Mesenchymal stem cell (in vitro differentiated cells and primary cell): ENCODE measurements around the gene ANAPC5.

Experiments used
- DNase-seq: peaks from one replicate; pipeline ENCODE4 v3.0.0-alpha.2; 2013
- H2AFZ ChIP-seq: one replicate; pipeline ENCODE4 v1.6.1; 2013; ENCODE audit warnings: low read depth, mild to moderate bottlenecking, control low read depth, inconsistent platforms, low read length, moderate library complexity
- H2AK5ac ChIP-seq: 2 replicates; pipeline ENCODE4 v1.6.1; 2013; ENCODE audit warnings: low read length, moderate library complexity, mild to moderate bottlenecking, inconsistent platforms; ENCODE audit not compliant: severe bottlenecking
- H2BK120ac ChIP-seq: one replicate; pipeline ENCODE4 v1.6.1; 2013; ENCODE audit warnings: low read depth, mild to moderate bottlenecking, inconsistent platforms, low read length, moderate library complexity
- H2BK12ac ChIP-seq, 2 experiments: one replicate each; pipeline ENCODE4 v1.6.1; 2013; ENCODE audit warnings: inconsistent platforms in 2 of 2, low read length in 2 of 2, mild to moderate bottlenecking in 2 of 2, moderate library complexity in 2 of 2, control low read depth in 1 of 2
- H2BK15ac ChIP-seq: one replicate; pipeline ENCODE4 v1.6.1; 2013; ENCODE audit warnings: mild to moderate bottlenecking, low read depth, inconsistent platforms; ENCODE audit not compliant: poor library complexity, severe bottlenecking
- H2BK5ac ChIP-seq: 2 replicates; pipeline ENCODE4 v1.6.1; 2013; ENCODE audit warnings: low read depth, mild to moderate bottlenecking, low read length, control low read depth, inconsistent platforms; ENCODE audit not compliant: poor library complexity, severe bottlenecking
- H3K14ac ChIP-seq, 2 experiments: one replicate each; pipeline ENCODE4 v1.6.1; 2013; ENCODE audit warnings: inconsistent platforms in 2 of 2, low read length in 2 of 2, control low read depth in 1 of 2, mild to moderate bottlenecking in 1 of 2, moderate library complexity in 1 of 2
- H3K18ac ChIP-seq, 2 experiments: one replicate each; pipeline ENCODE4 v1.6.1; 2013; ENCODE audit warnings: inconsistent platforms in 2 of 2, low read length in 2 of 2, control low read depth in 1 of 2, low read depth in 1 of 2, mild to moderate bottlenecking in 1 of 2
- H3K23ac ChIP-seq, 2 experiments: one replicate each; pipeline ENCODE4 v1.6.1; 2013; ENCODE audit warnings: inconsistent platforms in 2 of 2, low read length in 2 of 2, mild to moderate bottlenecking in 2 of 2, moderate library complexity in 2 of 2, control low read depth in 1 of 2
- H3K27ac ChIP-seq: 2 replicates; pipeline ENCODE4 v1.5.1; 2013; ENCODE audit warnings: mild to moderate bottlenecking, moderate library complexity, low read length, control low read depth, inconsistent platforms; ENCODE audit not compliant: poor library complexity, severe bottlenecking
- H3K27me3 ChIP-seq, 2 experiments: 2 replicates each; pipeline versions ENCODE4 v1.6.1 to v1.7.0; 2013; ENCODE audit warnings: low read length in 2 of 2, mild to moderate bottlenecking in 2 of 2, moderate library complexity in 2 of 2, control low read depth in 1 of 2, inconsistent platforms in 1 of 2; ENCODE audit not compliant: control insufficient read depth in 1 of 2, insufficient read depth in 1 of 2
- H3K36me3 ChIP-seq, 2 experiments: 2 replicates each; pipeline versions ENCODE4 v1.6.1 to v1.7.0; 2013; ENCODE audit warnings: low read length in 2 of 2, control low read depth in 1 of 2, inconsistent platforms in 1 of 2, low read depth in 1 of 2, mild to moderate bottlenecking in 1 of 2; ENCODE audit not compliant: insufficient read depth in 2 of 2, control insufficient read depth in 1 of 2
- H3K4ac ChIP-seq, 2 experiments: one replicate each; pipeline ENCODE4 v1.6.1; 2013; ENCODE audit warnings: inconsistent platforms in 2 of 2, low read length in 2 of 2, mild to moderate bottlenecking in 2 of 2, moderate library complexity in 2 of 2, control low read depth in 1 of 2, low read depth in 1 of 2
- H3K4me1 ChIP-seq: 2 replicates; pipeline ENCODE4 v1.6.1; 2013; ENCODE audit warnings: low read depth, low read length, control low read depth; ENCODE audit not compliant: control insufficient read depth, insufficient read depth
- H3K4me2 ChIP-seq: 2 replicates; pipeline ENCODE4 v1.6.1; 2013; ENCODE audit warnings: low read length, mild to moderate bottlenecking, inconsistent platforms; ENCODE audit not compliant: poor library complexity, severe bottlenecking
- H3K4me3 ChIP-seq, 2 experiments: 2 replicates each; pipeline versions ENCODE4 v1.5.1 to v1.7.0; 2013; ENCODE audit warnings: low read length in 2 of 2, mild to moderate bottlenecking in 2 of 2, control low read depth in 1 of 2, low read depth in 1 of 2; ENCODE audit not compliant: insufficient read depth in 1 of 2
- H3K79me1 ChIP-seq: replicated peaks from 2 replicates; pipeline ENCODE4 v1.6.1; 2013; ENCODE audit warnings: mild to moderate bottlenecking, control low read depth, low read length, inconsistent platforms; ENCODE audit not compliant: poor library complexity, severe bottlenecking
- H3K9ac ChIP-seq: 2 replicates; pipeline ENCODE4 v1.7.0; 2013; ENCODE audit warnings: mild to moderate bottlenecking, low read length, moderate library complexity
- H3K9me3 ChIP-seq: 2 replicates; pipeline ENCODE4 v1.7.0; 2013; ENCODE audit warnings: mild to moderate bottlenecking, low read length; ENCODE audit not compliant: control insufficient read depth
- H4K8ac ChIP-seq: one replicate; pipeline ENCODE4 v1.6.1; 2013; ENCODE audit warnings: inconsistent platforms, mild to moderate bottlenecking, low read length, moderate library complexity
- H4K91ac ChIP-seq: one replicate; pipeline ENCODE4 v1.6.1; 2013; ENCODE audit warnings: mild to moderate bottlenecking, low read length, inconsistent platforms
- WGBS: methylation state at CpG from one replicate; pipeline ENCODE4 v1.1.7; 2013; ENCODE audit warnings: mixed read lengths; 5-methylcytosine and 5-hydroxymethylcytosine counted together

Gene ANAPC5

GRCh38 chr12:121264951-121265515, 87.2 kb downstream of the ANAPC5 start:
- H2AK5ac ChIP-seq: no peak overlapping the region

GRCh38 chr12:121264135-121264534, 88.1 kb downstream of the ANAPC5 start:
- no peak overlapping the region for H2BK120ac ChIP-seq
- H3K23ac ChIP-seq: no peak overlapping the region
- H3K27me3 ChIP-seq: no peaks in the 10 kb centered on the region
- no peak overlapping the region for H2AFZ ChIP-seq
- no peak overlapping the region for H2BK5ac ChIP-seq
- 96% methylated on average over 8 of the region's 8 CpGs for WGBS
- no peak overlapping the region for H2BK15ac ChIP-seq
- H4K91ac ChIP-seq: no peak overlapping the region
- H2BK12ac ChIP-seq: no peak overlapping the region
- H3K4me3 ChIP-seq: no peak overlapping the region
- H2AK5ac ChIP-seq: no peak overlapping the region
- peaks cover 40 to 78% of the 10 kb centered on the region in 2 experiments for H3K36me3 ChIP-seq
- DNase-seq: no peak
- no peaks in the 10 kb centered on the region for H3K4me1 ChIP-seq
- no peak overlapping the region for H3K27ac ChIP-seq
- no peaks in the 10 kb centered on the region for H3K79me1 ChIP-seq
- no peak overlapping the region for H4K8ac ChIP-seq
- H3K14ac ChIP-seq: no peak overlapping the region
- H3K4ac ChIP-seq: no peak overlapping the region
- H3K18ac ChIP-seq: no peak overlapping the region
- no peak overlapping the region for H3K9ac ChIP-seq
- H3K4me2 ChIP-seq: no peak overlapping the region
- H3K9me3 ChIP-seq: no peaks in the 10 kb centered on the region

More at GRCh38 chr12:121264951-121265515, 87.2 kb downstream of the ANAPC5 start:
- Histone ChIP-seq H2BK12ac (no peak overlapping the region), H2BK120ac (no peak overlapping the region), H3K9me3 (no peaks in the 10 kb centered on the region), H3K79me1 (no peaks in the 10 kb centered on the region), H4K8ac (no peak overlapping the region), H3K27me3 (no peaks in the 10 kb centered on the region), H3K4me3 (no peak overlapping the region), H2BK15ac (no peak overlapping the region), H3K18ac (no peak overlapping the region), H3K4ac (no peak overlapping the region), H3K4me2 (no peak overlapping the region), H4K91ac (no peak overlapping the region), H2BK5ac (no peak overlapping the region), H3K14ac (no peak overlapping the region), H3K36me3 (peaks cover 41 to 74% of the 10 kb centered on the region in 2 experiments), H2AFZ (no peak overlapping the region), H3K27ac (no peak overlapping the region), H3K23ac (no peak overlapping the region), H3K4me1 (no peaks in the 10 kb centered on the region), H3K9ac (no peak overlapping the region)
- no peak for DNase-seq
- 96% methylated on average over 7 of the region's 10 CpGs for WGBS

GRCh38 chr12:121263206-121263935, 88.8 kb downstream of the ANAPC5 start:
- Histone ChIP-seq H3K14ac (no peak overlapping the region), H2BK15ac (no peak overlapping the region), H3K4me2 (no peak overlapping the region), H3K18ac (no peak overlapping the region), H3K4me3 (no peak overlapping the region), H3K4me1 (no peaks in the 10 kb centered on the region), H3K79me1 (no peaks in the 10 kb centered on the region), H2BK5ac (no peak overlapping the region), H3K4ac (no peak overlapping the region), H3K9me3 (no peaks in the 10 kb centered on the region), H2AFZ (no peak overlapping the region), H3K9ac (no peak overlapping the region), H2AK5ac (no peak overlapping the region), H3K36me3 (peaks cover 38 to 76% of the 10 kb centered on the region in 2 experiments), H3K27me3 (no peaks in the 10 kb centered on the region), H2BK120ac (no peak overlapping the region), H3K27ac (no peak overlapping the region), H4K8ac (no peak overlapping the region), H3K23ac (no peak overlapping the region), H4K91ac (no peak overlapping the region), H2BK12ac (no peak overlapping the region)
- 97% methylated on average over 10 of the region's 10 CpGs for WGBS
- DNase-seq: no peak

GRCh38 chr12:121261398-121261797, 90.8 kb downstream of the ANAPC5 start:
- no peak overlapping the region for H3K27ac ChIP-seq
- no peak overlapping the region for H3K23ac ChIP-seq
- H3K14ac ChIP-seq: no peak overlapping the region
- peaks cover 38 to 80% of the 10 kb centered on the region in 2 experiments for H3K36me3 ChIP-seq
- H3K27me3 ChIP-seq: no peaks in the 10 kb centered on the region
- H3K9me3 ChIP-seq: no peaks in the 10 kb centered on the region
- no peak overlapping the region for H2AK5ac ChIP-seq
- no peak overlapping the region for H3K4me3 ChIP-seq
- no peak overlapping the region for H3K4ac ChIP-seq
- H2BK12ac ChIP-seq: no peak overlapping the region
- H3K79me1 ChIP-seq: no peaks in the 10 kb centered on the region
- WGBS: 94% methylated on average over 6 of the region's 6 CpGs
- H3K4me1 ChIP-seq: no peaks in the 10 kb centered on the region
- no peak overlapping the region for H4K91ac ChIP-seq
- H2BK120ac ChIP-seq: no peak overlapping the region
- no peak overlapping the region for H3K4me2 ChIP-seq
- no peak for DNase-seq
- no peak overlapping the region for H2BK15ac ChIP-seq
- no peak overlapping the region for H3K9ac ChIP-seq
- H3K18ac ChIP-seq: no peak overlapping the region
- no peak overlapping the region for H2BK5ac ChIP-seq
- no peak overlapping the region for H4K8ac ChIP-seq
- no peak overlapping the region for H2AFZ ChIP-seq
